Measurements from ENCODE around the gene ITSN2.

Gene ITSN2

GRCh38 chr2:24265212-24265611, 95.1 kb downstream of the ITSN2 start:
- no peak for DNase-seq

GRCh38 chr2:24262421-24262970, 97.8 kb downstream of the ITSN2 start:
- DNase-seq = no peak

GRCh38 chr2:24261441-24261840, 98.9 kb downstream of the ITSN2 start:
- DNase-seq = no peak

GRCh38 chr2:24259316-24259715, 101.0 kb downstream of the ITSN2 start:
- DNase-seq = no peak

- DNase-seq = no peak
Measured at GRCh38 chr2:24258718-24259117, 101.6 kb downstream of the ITSN2 start.

- DNase-seq = no peak
Measured at GRCh38 chr2:24253303-24253919, 106.9 kb downstream of the ITSN2 start.

GRCh38 chr2:24247592-24247991, 112.7 kb downstream of the ITSN2 start:
- no peak for DNase-seq

GRCh38 chr2:24247164-24247563, 113.2 kb downstream of the ITSN2 start:
- no peak for DNase-seq

- DNase-seq = no peak
Measured at GRCh38 chr2:24245986-24246776, 114.2 kb downstream of the ITSN2 start.

GRCh38 chr2:24241528-24241927, 118.8 kb downstream of the ITSN2 start:
- DNase-seq = no peak

GRCh38 chr2:24239553-24239952, 120.8 kb downstream of the ITSN2 start:
- DNase-seq = no peak

- no peak for DNase-seq
Measured at GRCh38 chr2:24238158-24238557, 122.2 kb downstream of the ITSN2 start.

- no peak for DNase-seq
Measured at GRCh38 chr2:24237313-24237712, 123.0 kb downstream of the ITSN2 start.

GRCh38 chr2:24233321-24233720, 127.0 kb downstream of the ITSN2 start:
- no peak for DNase-seq

- DNase-seq = no peak
Measured at GRCh38 chr2:24231461-24231881, 128.9 kb downstream of the ITSN2 start.

GRCh38 chr2:24228470-24228869, 131.9 kb downstream of the ITSN2 start:
- no peak for DNase-seq

- no peak for DNase-seq
Measured at GRCh38 chr2:24225499-24226242, 134.7 kb downstream of the ITSN2 start.

GRCh38 chr2:24222946-24223345, 137.4 kb downstream of the ITSN2 start:
- DNase-seq = no peak

- DNase-seq = no peak
Measured at GRCh38 chr2:24221343-24222050, 138.8 kb downstream of the ITSN2 start.

GRCh38 chr2:24220554-24221291, 139.6 kb downstream of the ITSN2 start:
- DNase-seq = no peak

- no peak for DNase-seq
Measured at GRCh38 chr2:24214880-24215279, 145.5 kb downstream of the ITSN2 start.

GRCh38 chr2:24211408-24211807, 148.9 kb downstream of the ITSN2 start:
- DNase-seq = no peak

Data from right kidney (tissue), 1 donor.